GM21529 (cell line): ENCODE data around the gene CYFIP1.
A peak's percentile ranks its signal among the peaks of the same experiment; 100 is the strongest.
"Not testable (repeated sequence)": the region's sequence is repeated elsewhere in the genome, so short reads cannot be mapped to it uniquely, and the experiment has no call there.

ENCODE experiments used
- ATAC-seq: cut with Tn5 transposase; IDR thresholded peaks from one replicate; pipeline ENCODE4 v1.9.1; 2021; ENCODE audit not compliant: unreplicated experiment

Gene CYFIP1

DNA sequence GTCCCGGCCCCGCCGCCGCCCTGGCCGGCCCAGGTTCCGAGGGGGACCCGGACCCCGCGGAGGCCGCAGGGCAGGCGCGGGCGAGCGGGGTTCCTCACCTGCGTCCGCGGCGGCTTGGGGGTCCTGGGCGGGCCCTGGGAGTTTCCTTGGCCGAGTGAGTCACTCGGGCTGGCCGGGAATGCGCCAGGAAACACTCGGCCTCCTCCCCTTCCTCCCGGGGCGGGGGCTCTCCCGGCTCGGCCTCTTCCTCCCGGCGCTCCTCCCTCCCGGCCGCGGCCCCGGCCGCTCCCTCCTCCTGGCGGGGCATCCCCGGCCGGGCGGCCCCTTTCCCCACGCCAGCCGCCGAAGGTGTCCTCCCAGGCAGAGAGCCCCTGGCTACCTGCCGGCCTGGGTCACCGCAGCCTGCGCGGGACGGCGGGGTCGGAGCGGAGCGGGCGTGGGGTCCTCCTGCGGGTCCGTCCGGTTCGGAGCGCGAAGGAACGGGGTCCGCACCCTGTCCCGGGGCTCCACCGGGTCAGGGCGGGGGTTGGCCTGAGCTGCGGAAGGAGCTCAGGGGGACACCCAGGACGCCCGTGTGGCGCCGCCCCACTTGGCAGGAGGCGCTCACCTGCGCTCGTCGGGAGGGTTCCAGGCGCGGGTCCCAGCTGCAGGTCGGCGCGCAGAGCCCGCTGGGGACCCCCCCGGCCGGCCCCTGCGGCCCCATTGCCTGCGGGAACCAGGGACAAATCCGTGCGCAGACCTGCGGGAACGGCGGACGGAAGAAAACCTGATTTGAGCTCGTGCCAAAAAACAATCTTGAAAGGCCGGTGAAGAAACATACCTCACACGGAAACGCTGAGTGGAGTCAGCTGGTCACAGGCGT, at the start of gene CYFIP1:
Gene CYFIP1 (minus strand): TSS at position 180 of the 862 bp plus-strand sequence. CDS start 33,083 bp downstream, outside the sequence.
- peak; percentile 72 for ATAC-seq

- no peak for ATAC-seq
Observed at GRCh38 chr15:23026218-23026617, 46.0 kb upstream of the CYFIP1 start.

GRCh38 chr15:23022156-23022555, 42.0 kb upstream of the CYFIP1 start:
- ATAC-seq, result no peak

DNA sequence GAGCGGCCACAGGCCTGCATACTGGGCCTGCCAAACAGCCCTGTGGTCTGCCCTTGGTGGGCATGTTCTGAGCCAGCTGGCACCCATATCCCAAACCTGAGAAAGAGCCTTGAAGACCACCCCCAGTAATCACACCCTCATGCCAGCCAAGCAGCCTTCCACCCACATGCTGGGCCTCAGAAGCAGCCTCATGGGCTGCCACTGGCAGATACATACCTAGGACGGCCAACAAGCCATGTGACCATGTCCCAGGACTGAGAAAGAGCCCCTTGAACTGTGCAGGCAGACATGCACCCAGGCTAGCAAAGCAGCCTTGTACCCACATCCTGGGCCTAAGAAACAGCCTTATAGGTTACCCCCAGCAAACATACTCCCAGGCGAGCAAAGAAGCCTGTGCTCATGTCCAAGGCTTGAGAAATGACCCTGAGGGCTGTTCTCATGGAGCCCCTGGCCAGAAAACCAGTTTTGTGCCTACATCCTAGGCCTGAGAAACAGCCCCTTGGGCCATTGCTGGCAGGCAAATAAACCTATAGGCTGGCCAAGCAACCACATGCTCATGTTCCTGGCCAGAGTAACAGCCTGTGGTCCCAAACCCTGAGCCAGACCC, 34.3 kb upstream of the CYFIP1 start:
- ATAC-seq, result no peak

- no peak for ATAC-seq
Observed at GRCh38 chr15:23013681-23014080, 33.5 kb upstream of the CYFIP1 start.

- ATAC-seq, result not testable (repeated sequence)
Observed at GRCh38 chr15:23012616-23013015, 32.4 kb upstream of the CYFIP1 start.

DNA sequence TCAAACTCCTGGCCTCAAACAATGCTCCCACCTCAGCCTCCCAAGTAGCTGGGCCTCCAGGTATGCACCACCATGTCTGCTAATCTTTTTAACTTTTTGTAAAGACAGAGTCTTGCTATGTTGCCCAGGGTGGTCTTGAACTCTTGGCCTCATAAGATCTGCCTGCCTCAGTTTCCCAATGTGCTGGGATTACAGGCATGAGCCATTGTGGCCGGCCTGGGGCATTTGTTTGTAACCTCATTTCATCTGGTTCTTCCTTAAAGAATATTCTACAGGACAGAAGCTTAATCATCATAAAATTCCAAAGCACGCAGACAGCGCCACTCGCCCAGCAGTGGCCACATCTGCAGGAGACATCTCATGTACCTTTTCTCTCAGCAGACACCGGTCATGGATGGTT, 23.6 kb upstream of the CYFIP1 start:
- ATAC-seq, result no peak

- ATAC-seq, result no peak
Observed at GRCh38 chr15:23002920-23003319, 22.8 kb upstream of the CYFIP1 start.

- no peak for ATAC-seq
Observed at GRCh38 chr15:22995795-22996194, 15.6 kb upstream of the CYFIP1 start.

DNA sequence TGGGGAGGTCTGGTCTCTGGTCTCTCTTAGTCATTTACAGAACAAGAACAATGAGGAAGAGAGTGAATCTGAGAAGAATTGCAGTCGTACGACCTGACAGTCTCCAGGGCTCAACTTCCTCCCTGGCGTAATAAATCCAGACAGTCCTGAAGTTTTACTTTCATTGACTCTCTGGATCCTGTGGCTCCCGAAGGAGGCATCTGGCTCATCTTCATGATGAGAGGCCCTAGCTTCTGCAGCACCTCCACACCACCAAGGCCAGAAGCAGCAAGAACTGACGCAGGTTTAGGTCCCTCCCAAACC, 11.8 kb upstream of the CYFIP1 start:
- no peak for ATAC-seq

- ATAC-seq, result no peak
Observed at GRCh38 chr15:22989576-22990477, 9.7 kb upstream of the CYFIP1 start.

- no peak for ATAC-seq
Observed at GRCh38 chr15:22988811-22989210, 8.6 kb upstream of the CYFIP1 start.

DNA sequence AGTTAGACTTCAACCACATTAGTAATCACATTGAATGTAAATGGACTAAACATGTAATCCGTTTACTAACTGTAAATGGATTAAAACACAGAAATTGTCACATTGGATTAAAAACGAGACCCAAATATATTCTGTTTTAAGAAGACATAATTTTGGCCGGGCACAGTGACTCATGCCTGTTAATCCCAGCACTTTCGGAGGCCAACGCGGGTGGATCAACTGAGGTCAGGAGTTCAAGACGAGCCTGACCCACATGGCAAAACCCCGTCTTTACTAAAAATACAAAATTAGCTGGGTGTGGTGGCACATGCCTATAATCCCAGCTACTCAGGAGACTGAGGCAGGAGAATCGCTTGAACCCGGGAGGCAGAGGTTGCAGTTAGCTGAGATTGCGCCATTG, 1.8 kb upstream of the CYFIP1 start:
- ATAC-seq, result not testable (repeated sequence)

DNA sequence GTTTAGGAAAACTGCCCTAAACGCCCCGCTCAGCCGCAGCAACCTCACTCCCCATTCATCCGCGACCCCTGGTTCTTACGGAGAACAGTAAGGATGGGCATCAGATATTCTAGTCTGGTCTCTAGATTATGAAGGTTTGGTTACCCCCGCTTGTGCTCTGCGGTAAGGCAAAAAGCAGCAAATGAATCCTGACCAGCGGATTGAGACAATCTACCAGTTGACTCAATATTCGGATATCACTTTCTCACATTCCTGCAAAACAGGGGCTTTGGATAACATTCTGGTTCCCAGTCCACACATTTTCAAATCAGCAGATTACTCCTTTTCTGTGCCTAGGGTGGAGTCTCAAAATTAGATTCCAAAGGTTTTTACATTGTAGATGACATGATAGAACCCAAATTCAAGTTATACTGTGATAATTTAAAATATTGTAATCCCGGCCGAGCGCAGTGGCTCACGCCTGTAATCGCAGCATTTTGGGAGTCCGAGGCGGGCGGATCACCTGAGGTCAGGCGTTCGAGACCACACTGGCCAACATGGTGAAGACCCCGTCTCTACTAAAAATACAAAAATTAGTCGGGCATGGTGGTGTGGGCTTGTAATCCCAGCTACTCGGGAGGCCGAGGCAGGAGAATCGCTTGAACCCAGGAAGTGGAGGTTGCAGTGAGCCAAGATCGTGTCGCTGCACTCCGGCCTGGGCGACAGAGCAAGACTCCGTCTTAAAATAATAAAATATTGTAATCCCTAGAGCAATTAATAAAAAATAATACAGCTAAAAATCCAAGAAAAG, 1.1 kb upstream of the CYFIP1 start:
- no peak for ATAC-seq

GRCh38 chr15:22979238-22980188, 655 bp downstream of the CYFIP1 start:
- peak; percentile 48 for ATAC-seq

GRCh38 chr15:22978691-22979237, 1.4 kb downstream of the CYFIP1 start:
- peak; percentile 33 for ATAC-seq

- no peak for ATAC-seq
Observed at GRCh38 chr15:22974745-22975144, 5.4 kb downstream of the CYFIP1 start.

- ATAC-seq, result no peak
Observed at GRCh38 chr15:22973987-22974386, 6.2 kb downstream of the CYFIP1 start.

GRCh38 chr15:22973286-22973685, 6.9 kb downstream of the CYFIP1 start:
- peak; percentile 67 for ATAC-seq
